NCI-H2196 (cell line): Measurements from ENCODE around the gene TEX19.

ENCODE experiments used
- DNase-seq: peaks from one replicate; lab custom pipeline; 2025; ENCODE audit not compliant: unreplicated experiment; lab: John Stamatoyannopoulos, UW

TEX19 gene

DNA sequence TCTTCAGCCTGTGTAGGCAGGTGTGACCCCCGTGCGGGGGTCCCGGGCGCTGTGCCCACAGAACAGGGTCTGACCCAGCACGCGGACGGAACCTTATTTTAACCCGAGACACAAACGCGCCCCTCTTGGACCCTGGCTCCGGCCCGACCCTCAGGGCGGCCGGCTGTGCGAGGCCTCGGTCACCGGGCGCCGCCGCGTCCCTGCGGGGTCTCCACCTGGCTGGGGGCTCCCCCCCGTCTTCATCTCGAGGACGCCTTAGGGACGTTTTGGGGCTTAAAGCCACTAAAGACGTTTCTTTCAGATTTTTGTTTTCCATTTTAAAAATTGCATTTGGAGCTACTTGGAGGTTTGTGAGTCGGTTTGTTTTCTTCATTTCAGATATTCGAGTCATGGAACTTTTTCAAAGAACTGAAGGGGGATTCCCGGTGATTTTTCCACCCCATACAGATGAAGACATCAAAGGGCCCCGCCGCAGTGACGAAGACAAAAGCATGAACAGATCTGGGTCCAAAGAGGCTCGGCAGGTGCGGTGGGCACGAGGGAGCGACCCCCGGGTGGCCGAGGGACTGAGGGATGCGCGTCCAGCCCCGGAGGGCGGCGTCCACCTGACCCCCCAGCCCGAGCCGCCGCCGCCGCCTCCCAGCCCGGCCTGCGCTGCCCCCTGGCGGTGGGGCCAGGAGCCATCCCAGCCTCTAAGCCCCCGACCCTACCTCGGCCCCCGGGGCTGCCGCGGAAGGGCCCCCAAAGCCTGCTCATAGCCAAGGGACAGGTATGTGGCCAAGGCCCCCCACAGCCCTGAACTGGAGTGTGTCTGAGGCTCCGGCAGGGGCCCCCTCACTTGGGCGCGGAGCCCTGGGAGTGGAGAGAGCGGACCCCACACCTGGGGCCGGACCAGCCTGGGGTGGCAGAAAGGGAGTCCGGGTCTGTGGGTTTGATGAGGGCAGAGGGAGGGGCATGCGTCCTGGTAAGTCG is 37.8 kb upstream of the TEX19 start:
- peak; percentile 68 for DNase-seq

DNA sequence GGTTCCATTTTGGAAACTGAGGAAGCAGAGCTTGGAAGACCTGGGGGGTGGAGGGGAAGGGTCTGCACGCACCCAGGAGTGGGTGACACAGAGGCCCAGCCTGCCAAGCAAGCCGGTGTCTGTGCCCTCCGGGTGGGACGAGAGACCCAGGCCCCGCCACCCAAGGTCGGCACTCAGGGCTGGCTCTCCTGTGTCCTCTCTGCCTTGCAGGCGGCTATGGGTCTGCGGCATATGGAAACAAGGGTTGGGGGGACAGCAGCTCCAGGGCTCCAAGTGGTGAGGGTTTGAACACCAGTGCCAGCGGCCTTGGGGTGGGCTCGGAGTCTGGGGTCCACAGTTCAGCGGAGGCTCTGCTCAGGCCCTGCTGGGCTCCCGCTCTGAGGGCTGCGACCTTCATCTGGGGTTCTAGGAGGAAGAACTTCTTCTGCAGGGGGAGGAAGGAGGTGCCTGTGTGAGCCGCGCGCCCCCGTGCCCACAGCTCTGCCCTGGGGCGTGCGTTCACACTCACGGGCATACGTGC is 37.0 kb upstream of the TEX19 start:
- DNase-seq, result no peak

DNA sequence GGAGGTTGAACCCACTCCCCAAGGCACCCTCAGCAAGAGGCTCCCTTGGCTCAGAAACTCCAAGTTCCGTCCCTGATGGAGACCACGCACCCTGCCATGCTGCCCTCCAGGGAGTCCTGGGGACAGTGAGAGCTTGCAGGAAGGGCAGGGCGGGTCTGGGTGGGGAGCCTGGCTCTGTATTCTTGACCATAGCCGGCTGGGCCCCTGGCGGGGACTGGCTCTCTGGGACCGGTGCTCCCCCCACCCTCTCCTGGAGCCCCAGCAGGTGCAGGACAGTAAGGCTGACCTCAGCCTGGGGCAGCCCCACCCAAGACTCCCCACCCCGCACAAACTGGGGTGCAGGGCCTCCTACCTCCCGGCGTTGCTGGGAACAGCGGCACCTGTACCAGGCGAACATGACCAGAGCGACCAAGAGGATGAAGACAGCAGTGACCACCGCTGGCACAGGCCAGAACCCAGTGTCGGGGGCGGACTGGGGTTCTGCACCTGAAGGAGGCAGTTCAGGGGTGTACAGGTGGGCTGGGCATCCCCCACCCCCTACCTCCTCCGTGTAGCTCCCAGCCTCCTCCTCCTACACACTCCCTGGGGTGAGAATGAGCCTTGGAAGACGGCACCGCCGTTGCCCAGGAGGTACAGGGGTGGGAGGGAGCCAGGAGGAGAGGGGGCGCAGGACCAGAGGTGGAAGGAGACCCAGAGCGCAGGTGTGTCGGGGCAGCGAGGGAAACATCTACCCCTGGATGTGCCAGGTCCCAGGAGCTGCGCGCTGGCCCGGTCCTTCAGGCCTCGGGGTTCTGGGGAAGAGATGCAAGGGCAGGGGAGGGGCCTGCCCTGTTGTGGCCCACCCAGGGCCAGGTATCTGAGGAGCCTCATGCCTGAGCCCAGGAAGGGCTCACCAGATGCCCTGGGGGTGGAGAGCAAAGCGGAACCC is 36.3 kb upstream of the TEX19 start:
- DNase-seq, result no peak

DNA sequence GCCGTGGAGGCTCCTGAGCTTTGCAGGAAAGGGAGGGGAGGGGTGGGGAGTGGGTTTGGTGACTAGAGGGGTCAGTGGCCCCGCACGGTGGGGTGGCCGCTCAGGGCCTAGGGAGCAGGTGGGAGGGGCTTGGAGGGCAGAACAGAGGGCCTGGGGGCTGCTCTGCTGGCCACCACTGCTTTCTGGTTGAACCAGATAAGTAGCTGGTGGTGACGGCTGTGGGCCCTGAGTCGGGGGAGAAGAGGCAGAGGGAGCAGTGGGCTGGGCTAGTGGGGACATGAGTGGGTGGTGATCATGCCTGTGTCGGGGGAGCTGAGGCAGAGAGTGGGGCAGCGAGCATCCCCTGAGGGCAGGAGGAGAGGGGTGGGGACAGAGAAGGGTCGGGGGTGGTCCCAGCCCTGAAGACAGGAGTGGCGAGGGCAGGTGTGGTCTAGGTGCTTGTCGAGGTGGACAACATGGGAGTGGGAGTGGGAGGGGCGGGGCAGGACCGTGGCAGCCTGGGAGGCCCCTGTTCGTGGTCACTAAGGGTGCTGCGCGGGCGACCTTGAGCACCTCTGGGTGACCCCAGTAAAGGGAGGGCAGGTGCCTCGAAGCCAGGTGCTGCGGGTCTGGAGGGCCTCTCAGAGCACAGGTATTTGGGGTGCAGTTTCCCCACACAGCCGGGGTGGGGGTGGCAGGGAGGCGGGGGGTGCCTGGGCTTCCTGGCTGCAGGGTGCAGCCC is 35.4 kb upstream of the TEX19 start:
- DNase-seq, result no peak

DNA sequence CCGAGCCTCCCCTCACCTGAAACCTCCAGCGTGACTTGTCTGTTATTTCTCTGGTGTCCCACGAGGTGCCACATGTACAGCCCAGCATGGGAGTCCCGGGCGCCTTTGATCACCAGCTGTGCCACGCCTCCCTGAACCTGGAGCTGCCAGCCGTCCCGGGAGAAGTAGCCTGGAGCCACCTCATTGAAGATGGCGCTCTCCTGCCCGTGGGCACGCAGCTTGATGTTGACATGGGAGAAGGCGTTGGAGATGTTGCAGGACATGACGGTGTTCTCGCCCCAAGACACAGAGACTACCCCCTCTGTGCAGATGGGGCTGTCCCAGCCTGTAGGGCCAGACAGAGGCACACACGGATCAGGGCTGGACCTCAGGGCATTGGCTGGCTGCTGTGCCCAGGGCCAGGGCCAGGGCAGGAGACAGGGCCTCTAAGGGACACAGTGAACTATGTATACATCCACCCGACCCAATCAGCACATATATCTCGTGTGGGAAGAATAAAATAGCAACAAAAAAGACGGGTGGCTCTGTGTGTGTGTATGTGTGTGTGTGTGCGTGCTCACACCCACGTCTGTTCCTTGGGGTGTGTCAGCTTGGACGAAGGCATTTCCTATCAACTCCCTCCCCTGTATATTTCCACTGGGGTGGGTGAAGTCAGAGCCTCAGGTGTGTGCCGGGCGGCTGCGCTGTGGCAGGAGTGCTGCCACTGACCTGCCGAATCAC is 34.3 kb upstream of the TEX19 start:
- DNase-seq, result no peak

DNA sequence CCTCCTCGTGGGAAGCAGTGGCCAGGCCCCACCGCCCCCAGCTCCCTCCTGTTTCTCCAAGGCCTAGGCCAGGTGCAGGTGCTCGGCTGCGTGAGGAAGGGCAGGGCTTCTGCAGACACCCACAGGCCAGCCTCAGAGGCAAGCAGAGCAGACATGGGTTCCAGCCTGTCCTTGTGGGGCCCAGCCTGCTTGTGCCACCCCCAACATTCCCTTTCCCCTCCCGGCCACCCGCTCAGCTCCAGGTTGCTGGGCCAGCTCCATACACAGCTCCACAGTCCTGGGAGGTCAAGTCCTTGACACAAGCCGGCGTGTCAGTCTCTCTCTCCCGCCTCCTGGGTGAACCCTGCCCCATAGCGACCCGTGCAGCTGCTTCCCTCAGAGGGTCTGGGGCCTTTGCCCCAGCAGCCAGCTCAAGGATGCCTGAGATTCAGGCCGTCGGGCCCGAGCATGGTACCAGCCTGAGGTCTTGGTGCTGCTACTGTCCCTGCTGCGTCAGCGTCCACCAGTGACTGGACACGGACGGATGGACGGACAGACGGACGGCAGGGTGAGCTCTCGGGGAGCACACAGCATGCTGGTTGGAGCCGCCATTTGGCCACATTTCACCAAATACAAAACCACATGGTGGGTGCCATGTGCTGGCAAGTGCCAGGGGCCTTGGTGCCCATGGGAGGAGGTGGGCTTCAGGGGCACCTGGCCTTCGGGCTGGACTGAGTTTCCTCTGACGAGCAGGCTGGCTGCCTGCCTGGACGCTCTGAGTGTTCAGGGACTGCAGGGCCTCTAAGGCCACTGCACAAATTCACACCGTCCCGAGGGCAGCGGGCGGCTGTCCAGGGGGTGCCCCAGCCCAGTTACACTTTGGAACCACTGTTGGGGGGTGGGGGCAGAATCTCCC is 33.5 kb upstream of the TEX19 start:
- DNase-seq, result no peak

DNA sequence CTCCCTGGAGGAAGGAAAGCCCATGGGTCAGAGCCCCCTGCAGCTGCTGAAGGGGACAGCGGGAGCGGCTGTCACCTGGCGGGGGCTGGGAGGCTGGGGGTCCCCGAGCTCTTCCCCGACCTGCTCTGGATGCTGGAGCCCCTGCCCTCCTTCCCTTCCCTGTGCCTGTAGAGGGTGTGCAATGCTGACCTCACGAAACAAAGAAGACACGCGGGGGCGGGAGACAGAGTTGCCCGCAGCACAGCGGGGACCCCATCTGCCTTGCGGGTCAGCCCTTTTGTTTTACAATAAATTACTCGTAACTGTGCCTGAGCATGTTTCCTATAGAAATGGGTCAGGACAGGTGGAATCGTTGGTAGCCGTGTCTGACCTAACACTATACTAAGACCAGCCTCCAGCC is 31.8 kb upstream of the TEX19 start:
- no peak for DNase-seq

DNA sequence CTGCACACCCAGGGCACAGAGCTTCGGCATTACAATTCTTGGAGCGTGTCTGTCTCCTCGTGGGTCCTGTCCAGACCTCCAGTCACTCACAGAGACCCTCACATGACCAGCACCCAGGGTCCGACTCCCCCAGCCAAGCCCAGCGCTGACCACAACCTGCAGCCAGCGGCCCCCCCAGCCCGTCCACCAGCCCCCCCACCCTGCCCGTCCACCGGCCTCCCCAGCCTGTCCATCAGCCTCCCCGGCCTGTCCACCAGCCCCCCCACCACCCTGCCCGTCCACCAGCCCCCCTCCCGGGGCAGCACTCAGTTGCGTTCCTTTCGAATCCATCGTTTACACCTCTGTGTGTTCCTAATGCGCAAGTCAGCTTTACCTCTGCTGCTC is 31.3 kb upstream of the TEX19 start:
- DNase-seq, result no peak

DNA sequence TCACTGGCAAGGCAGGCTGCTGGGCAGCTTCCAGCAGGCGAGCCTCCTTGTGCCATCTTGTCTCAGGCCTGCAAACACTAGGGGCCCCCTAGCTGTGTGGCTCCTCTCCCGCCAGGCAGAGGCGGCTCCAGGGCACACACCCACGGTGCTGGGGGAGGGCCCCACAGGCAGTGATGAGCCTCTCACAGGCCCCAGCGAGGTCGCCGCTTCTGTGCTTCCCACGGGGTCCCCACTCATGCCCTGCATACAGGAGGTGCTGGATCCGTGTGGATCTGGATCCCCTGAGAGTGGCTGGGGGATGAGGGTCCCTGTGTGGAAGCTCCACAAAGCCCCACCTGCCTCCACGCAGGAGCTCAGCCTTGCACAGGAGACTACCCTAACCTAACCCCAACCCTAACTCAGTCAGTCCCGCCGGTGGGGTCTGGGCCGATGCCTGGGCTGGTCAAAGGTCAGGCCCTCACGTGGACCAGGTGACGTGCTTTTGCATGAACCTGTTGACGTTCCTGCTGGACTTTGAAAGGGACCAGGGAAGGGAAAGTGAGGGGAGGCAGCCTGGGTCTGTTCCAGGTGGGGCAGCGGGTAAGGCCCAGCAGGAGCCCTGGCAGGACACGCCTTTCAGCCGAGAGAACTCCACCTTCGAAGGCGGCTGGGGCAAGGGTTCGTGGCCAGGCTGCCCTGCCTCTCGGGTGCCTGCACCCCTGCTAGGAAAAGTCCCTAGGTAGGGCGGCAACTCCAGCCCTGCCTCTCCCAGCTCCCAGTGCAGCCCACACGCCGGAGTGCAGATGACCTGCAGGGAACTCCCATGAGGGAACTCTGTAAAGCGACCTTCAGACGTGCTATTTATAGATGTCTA is 30.7 kb upstream of the TEX19 start:
- no peak for DNase-seq

DNA sequence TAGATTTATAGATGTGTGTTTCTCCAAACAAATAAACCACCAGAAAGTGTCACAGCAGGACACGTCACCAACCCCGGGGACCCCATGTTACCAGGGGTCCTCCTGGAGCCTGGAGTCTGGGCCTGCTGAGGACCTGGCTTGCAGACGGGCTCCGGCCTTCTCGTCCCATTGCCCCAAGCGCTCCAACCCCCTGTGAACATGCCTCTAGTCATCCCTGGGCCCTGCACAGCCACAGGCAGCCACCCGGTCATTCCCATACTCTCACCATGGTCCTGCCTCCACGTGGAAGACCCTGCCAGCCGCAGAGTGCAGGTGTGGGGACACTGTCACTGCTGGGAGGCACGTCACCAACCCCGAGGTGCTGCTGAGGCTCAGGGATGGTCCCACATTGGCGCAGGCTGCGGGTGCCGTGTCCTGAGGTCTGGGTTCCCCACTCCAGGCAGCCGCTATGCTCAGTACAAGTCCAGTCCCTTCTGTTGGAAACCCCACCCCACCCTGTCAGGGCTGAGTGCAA is 30.0 kb upstream of the TEX19 start:
- no peak for DNase-seq

DNA sequence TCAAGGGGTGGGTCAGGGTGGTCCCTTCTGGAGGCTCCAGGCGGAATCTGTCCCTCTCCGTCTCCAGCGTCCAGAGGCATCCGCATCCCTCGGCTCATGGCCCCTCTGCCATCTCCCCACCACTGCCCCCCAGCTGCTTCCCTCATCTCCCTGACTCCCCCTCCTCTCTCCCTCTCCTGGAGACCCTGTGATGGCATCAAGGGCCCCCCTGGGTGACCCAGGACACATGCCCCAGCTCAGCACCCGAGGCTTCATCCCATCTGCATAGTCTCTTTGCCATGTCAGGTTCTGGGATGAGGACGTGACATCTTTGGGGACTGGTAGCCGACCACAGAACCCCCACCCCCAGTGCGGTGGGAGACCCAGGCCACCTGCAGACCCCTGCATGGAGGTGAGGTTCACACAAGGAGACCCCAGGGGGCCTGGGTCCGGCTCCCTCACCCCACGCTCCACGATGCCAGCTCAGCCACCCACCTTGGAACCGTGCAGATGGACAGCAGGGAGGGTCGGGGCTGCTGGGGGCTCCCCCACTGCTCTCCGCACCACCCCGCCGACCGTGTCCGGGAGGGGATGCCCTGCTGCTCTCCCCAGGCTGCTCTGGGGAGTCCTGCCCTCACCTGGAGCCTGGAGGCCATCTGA is 29.2 kb upstream of the TEX19 start:
- no peak for DNase-seq

DNA sequence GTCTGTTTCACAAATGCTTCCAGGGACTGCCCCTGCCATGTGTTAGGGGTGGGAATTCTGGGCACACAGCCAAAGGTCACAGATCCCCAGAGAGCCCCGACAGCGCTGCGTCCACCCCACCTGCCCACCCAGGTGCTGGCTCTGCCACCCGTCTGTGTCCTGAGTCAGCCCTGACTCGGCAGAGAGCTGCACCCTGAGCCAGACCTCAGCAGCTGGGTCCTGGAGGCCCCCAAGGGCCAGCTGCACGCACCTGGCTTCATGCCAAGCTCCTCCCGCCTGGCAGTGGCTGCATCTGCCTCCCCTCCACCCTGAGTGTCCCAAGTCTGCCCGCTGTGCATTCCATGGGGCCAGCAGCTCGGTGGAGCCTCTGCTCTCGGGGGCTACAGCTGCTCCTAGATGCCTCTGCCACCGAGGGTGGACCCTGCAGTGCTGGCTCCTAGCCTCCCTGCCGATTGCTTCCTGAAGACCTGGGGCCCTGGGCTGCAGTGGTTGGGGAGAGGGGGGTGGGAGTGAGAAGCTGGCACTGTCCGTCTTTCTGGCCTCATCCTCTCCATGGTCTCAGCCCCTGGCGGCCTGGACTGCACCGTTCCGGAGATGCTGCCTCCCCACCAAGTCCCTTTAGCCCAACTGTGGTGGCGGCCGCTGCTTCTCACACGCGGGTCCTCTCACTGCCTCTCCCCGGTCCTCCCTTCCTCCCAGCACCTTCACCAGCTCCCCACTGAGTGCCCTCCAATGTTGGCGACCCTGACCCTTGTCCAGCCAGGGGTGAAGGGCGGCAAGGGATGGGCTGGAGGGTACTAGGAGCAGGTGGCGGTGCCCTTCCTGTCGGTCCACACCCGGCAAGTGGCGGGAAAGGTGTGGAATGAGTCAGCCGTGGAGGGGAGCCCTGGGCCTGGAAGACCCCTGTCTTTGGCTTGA is 28.5 kb upstream of the TEX19 start:
- DNase-seq, result peak; percentile 93

DNA sequence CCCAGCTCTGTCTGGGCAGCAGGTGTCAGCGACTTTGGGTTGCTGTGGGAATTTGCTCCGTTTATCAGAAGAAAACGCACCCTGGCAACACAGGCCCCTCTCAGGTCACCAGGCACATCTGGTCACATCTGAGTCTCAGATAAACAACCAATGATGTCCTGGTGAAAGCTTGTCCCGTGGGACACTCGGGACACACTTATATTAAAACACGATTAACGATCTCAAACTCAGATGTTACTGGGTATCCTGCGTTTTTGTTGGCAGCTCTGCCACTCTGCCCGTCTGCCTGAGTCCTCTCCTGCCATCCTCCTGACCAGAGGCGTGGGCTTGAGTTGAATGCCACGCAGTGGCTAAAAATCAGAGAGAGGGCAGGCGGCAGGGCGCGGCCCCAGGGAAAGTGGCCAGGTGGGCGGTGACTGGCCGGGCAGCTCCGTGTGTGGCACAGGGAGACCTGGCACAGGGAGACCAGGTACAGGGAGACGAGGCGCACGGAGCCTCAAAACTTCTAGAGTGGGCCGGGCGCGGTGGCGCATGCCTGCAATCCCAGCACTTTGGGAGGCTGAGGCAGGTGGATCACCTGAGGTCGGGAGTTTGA is 27.6 kb upstream of the TEX19 start:
- no peak for DNase-seq

DNA sequence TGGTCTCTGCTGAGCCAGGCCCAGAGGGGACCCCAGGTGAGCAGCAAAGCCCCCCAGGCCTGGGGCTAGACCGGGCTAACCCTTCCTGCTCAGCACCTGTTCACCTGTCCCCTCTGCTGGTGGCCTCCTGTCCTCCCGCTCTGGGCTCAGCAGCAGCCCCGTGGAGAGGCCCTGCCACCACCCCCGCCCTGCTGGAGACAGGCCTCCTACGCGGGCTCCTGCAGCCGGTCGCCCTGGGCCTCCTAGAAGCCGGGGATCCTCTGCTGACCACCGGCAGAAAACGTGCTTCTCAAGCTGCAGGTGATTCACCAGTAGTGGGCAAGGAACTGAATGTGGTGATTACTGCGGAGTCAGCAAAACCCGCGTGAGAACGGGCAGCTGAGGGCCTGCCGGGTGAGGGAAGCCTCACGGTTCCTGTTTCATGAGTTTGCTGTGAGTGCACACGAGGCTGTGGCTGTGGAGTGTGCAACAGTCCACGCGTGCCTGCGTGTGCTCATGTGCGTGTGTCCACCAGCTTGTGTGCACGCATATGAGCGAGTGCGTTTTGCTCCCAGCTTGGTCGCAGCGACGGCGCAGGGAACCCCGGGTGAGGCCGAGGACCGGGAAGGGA is 26.3 kb upstream of the TEX19 start:
- DNase-seq, result no peak

DNA sequence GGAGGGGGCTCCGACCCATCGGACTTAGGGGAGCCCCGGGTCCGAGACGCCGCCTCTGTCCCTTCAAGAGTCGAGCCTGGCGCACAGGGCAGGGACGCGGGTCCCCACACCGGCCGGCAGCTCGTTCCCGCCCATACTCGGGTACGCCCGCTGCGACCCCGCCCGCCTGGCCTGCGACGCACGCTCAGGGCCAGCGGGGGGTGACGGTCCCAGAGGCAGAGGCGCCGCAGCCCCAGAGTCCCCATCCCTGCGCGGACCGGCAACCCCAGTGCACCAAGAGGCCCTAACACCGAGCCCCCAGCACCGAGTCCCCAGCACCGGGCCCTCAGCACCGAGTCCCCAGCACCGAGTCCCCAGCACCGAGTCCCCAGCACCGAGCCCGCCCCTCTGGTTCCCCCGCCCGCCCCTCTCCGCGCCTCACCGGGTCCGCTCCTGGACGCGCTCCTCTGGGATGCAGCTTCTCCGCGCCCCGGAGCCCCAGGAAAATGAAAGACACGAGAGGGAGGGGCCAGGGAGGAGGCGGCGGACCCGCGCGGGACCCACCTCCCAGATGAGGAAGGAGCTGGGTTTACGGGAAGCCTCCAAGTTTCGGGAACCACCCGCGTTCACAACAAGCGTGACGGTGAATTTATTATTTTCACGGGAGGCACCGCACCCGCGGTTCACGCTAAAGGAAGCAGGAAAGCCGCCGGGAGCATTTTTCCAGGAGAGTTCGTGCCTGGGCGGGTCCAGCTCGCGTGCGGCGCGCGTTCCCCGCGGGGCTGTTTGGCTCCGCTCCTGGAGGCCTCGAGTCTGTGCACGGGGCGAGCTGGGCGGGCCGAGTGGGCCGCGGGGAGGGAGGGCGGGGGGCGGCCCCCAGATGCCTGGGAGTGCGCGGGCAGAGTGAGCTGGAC is 25.5 kb upstream of the TEX19 start, which contains the start of gene SECTM1:
Gene SECTM1 (minus strand): TSS at position 488 of the 893 bp plus-strand sequence. CDS start 6,526 bp downstream, outside the sequence.
- DNase-seq, result no peak
